PC-9 (cell line): ENCODE measurements around the gene RAP2B. TPM values are rescaled to one million over a fixed set of nuclear protein-coding genes. Genes with fewer than 3 reads are reported as not detected.
A peak's percentile ranks its signal among the peaks of the same experiment; 100 is the strongest.

Source experiments
- BruUV-seq: library from RNA; stranded (reverse); fragments of 400-500 nt; replicated peaks from 2 replicates; lab custom pipeline; 2021; lab: Mats Ljungman, UMichigan
- CTCF ChIA-PET: fragments of 300-600 bp; sonication (Branson Sonifier 250); formaldehyde crosslinking; loops from one replicate; lab custom pipeline; 2022; ENCODE audit warnings: antibody characterized with exemption; lab: Charles Lee
- POLR2A ChIA-PET: fragments of 300-600 bp; sonication (Branson Sonifier 250); formaldehyde crosslinking; loops from one replicate; lab custom pipeline; 2022; ENCODE audit warnings: antibody characterized with exemption; ENCODE audit not compliant: unreplicated experiment; lab: Charles Lee
- DNase-seq, 2 experiments: peaks; one replicate each; pipeline versions ENCODE4 v3.0.0 to v3.0.0-alpha.2; 2015 to 2022; ENCODE audit warnings: mixed read lengths in 1 of 2
- H2AFZ ChIP-seq: fragments of 200-600 bp; sonication (generic); 2 replicates; pipeline ENCODE4 v1.8.1; 2017; ENCODE audit warnings: antibody characterized with exemption
- H3F3A ChIP-seq: fragments of 200-600 bp; sonication (generic); 2 replicates; pipeline ENCODE4 v1.8.1; 2017; ENCODE audit warnings: antibody characterized with exemption, mild to moderate bottlenecking, low read depth; ENCODE audit not compliant: insufficient read depth
- H3K27ac ChIP-seq: fragments of 200-600 bp; sonication (generic); 2 replicates; pipeline ENCODE4 v1.6.1; 2016; ENCODE audit warnings: mixed run types
- H3K27me3 ChIP-seq: fragments of 200-600 bp; sonication (generic); 2 replicates; pipeline ENCODE4 v1.6.1; 2016; ENCODE audit warnings: low read depth, mixed run types; ENCODE audit not compliant: insufficient read depth
- H3K36me3 ChIP-seq: fragments of 200-600 bp; sonication (generic); 2 replicates; pipeline ENCODE4 v1.6.1; 2016; ENCODE audit warnings: low read depth, mixed run types
- H3K4me1 ChIP-seq: fragments of 200-600 bp; sonication (generic); replicated peaks from 2 replicates; pipeline ENCODE4 v1.6.1; 2016; ENCODE audit warnings: mixed run types; ENCODE audit not compliant: insufficient read depth
- H3K4me2 ChIP-seq: fragments of 200-600 bp; sonication (generic); 2 replicates; pipeline ENCODE4 v1.6.1; 2017; ENCODE audit warnings: mixed run types
- H3K4me3 ChIP-seq: fragments of 200-600 bp; sonication (generic); 2 replicates; pipeline ENCODE4 v1.6.1; 2016; ENCODE audit warnings: mixed run types
- H3K79me2 ChIP-seq: fragments of 200-600 bp; sonication (generic); 2 replicates; pipeline ENCODE4 v1.6.1; 2017; ENCODE audit warnings: low read depth, mixed run types
- H3K9me2 ChIP-seq: fragments of 200-600 bp; sonication (generic); 2 replicates; pipeline ENCODE4 v1.8.1; 2017; ENCODE audit warnings: mild to moderate bottlenecking; ENCODE audit not compliant: insufficient read depth
- H3K9me3 ChIP-seq: fragments of 200-600 bp; sonication (generic); 2 replicates; pipeline ENCODE4 v1.8.1; 2016; ENCODE audit warnings: low read depth; ENCODE audit not compliant: insufficient read depth
- H4K20me1 ChIP-seq: fragments of 200-600 bp; sonication (generic); 2 replicates; pipeline ENCODE4 v1.8.1; 2017; ENCODE audit not compliant: insufficient read depth
- CTCF ChIP-seq: fragments of 200-600 bp; sonication (generic); conservative IDR thresholded peaks from 2 replicates; pipeline ENCODE4 v1.6.1; 2017; ENCODE audit warnings: mixed run types, antibody characterized with exemption, mild to moderate bottlenecking, moderate library complexity
- EZH2 ChIP-seq: fragments of 200-600 bp; sonication (generic); IDR thresholded peaks from 2 replicates; pipeline ENCODE4 v1.8.0; 2017; ENCODE audit warnings: antibody characterized with exemption, low read depth
- intact Hi-C: fragments of 100-400 bp; cut with micrococcal nuclease; formaldehyde crosslinking; loops from one replicate; pipeline ENCODE4 v1.10.0; 2022; ENCODE audit not compliant: unreplicated experiment
- total RNA-seq: library from RNA; stranded (reverse); gene quantifications from 2 replicates; pipeline ENCODE4 v1.2.3, GENCODE V29; 2021

RAP2B gene
- total RNA-seq, 1 experiment from 2014 or later = 31.1 TPM

- no TSS peak for BruUV-seq
- Histone ChIP-seq H3F3A (peaks cover 14% of the 10 kb centered on the region), H3K36me3 (no peaks in the 10 kb centered on the region), H4K20me1 (no peaks in the 10 kb centered on the region), H3K27me3 (no peaks in the 10 kb centered on the region), H3K4me2 (peak overlapping the region; percentile 28), H3K9me2 (no peaks in the 10 kb centered on the region), H2AFZ (no peak overlapping the region; the same call in 1 of the 2 replicates), H3K27ac (peak overlapping the region; percentile 53), H3K4me1 (peaks cover 44% of the 10 kb centered on the region), H3K79me2 (no peaks in the 10 kb centered on the region), H3K4me3 (no peak overlapping the region), H3K9me3 (no peaks in the 10 kb centered on the region)
- intact Hi-C loops = loop anchor here (5.0 kb wide), 1 partner anchor 172 kb away; no protein-coding TSS in a partner anchor
- ChIA-PET CTCF (interaction anchor here (0.9 kb wide), 1 partner anchor 17 kb away, joined by 3 read pairs; no protein-coding TSS in a partner anchor), POLR2A (interaction anchor here (0.6 to 1.2 kb wide), 3 partner anchors 16 to 502 kb away, joined by 3 to 9 read pairs (median 5); no protein-coding TSS in a partner anchor)
- DNase-seq = peak in 1 of 2 experiments; percentile 71
- TF ChIP-seq CTCF = no peak
- no peak for TF ChIP-seq EZH2
These were observed 17.2 kb upstream of the RAP2B start for GRCh38 chr3:153144779-153145178.

- POLR2A ChIA-PET = interaction anchor here (0.6 to 1.2 kb wide), 4 partner anchors 15 to 93 kb away, joined by 3 to 16 read pairs (median 4); no protein-coding TSS in a partner anchor
- DNase-seq = no peak
- no peaks in the 10 kb centered on the region for H4K20me1 ChIP-seq
These were observed 16.6 kb upstream of the RAP2B start for GRCh38 chr3:153145454-153145853.

More at GRCh38 chr3:153145454-153145853, 16.6 kb upstream of the RAP2B start:
- peaks cover 37% of the 10 kb centered on the region for H3K4me1 ChIP-seq
- no peaks in the 10 kb centered on the region for H3K27me3 ChIP-seq
- TF ChIP-seq EZH2 (no peak), CTCF (no peak)
- no peaks in the 10 kb centered on the region for H3K9me2 ChIP-seq
- no peaks in the 10 kb centered on the region for H3K79me2 ChIP-seq
- peaks cover 7% of the 10 kb centered on the region for H3F3A ChIP-seq
- BruUV-seq = no TSS peak
- no peaks in the 10 kb centered on the region for H3K36me3 ChIP-seq
- H2AFZ ChIP-seq = no peak overlapping the region
- H3K4me3 ChIP-seq = no peak overlapping the region
- CTCF ChIA-PET = no interaction called here
- H3K27ac ChIP-seq = peak overlapping the region; percentile 53
- peak overlapping the region; percentile 28; the same call in 1 of the 2 replicates for H3K4me2 ChIP-seq
- no peaks in the 10 kb centered on the region for H3K9me3 ChIP-seq
- intact Hi-C loops = no loop called here
